CD4-positive, CD25-positive, alpha-beta regulatory T cell (primary cell): ENCODE data around the gene HLX. TPM values are rescaled to one million over a fixed set of nuclear protein-coding genes. Genes with fewer than 3 reads are reported as not detected.
A peak's percentile ranks its signal among the peaks of the same experiment; 100 is the strongest.

Experiments
- ATAC-seq, 2 donors: fragments of 150-1000 bp; cut with Tn5 transposase; one replicate each; pipeline ENCODE4 v1.10.0; 2021; ENCODE audit warnings: low read depth in 2 of 2, moderate number of reproducible peaks in 2 of 2, moderate library complexity in 1 of 2
- DNase-seq, 3 donors: peaks; one replicate each; pipeline versions ENCODE4 v3.0.0 to v3.0.0-alpha.2; 2012 to 2022; ENCODE audit warnings: mixed read lengths in 1 of 3
- H3K27ac ChIP-seq: one replicate; pipeline ENCODE4 v1.7.0; 2013; ENCODE audit warnings: mild to moderate bottlenecking, low read length; ENCODE audit not compliant: insufficient read depth, poor library complexity, severe bottlenecking
- H3K27me3 ChIP-seq: one replicate; pipeline ENCODE4 v1.7.0; 2013; ENCODE audit warnings: low read length; ENCODE audit not compliant: control insufficient read depth, insufficient read depth
- H3K36me3 ChIP-seq: one replicate; pipeline ENCODE4 v1.7.0; 2013; ENCODE audit warnings: mild to moderate bottlenecking, low read length, moderate library complexity; ENCODE audit not compliant: control insufficient read depth, insufficient read depth
- H3K4me1 ChIP-seq: 2 replicates; pipeline ENCODE4 v1.7.0; 2013; ENCODE audit warnings: mild to moderate bottlenecking, low read length; ENCODE audit not compliant: insufficient read depth, control insufficient read depth, poor library complexity, severe bottlenecking
- H3K4me3 ChIP-seq: one replicate; pipeline ENCODE4 v1.7.0; 2013; ENCODE audit warnings: low read depth, mild to moderate bottlenecking, low read length, moderate library complexity
- H3K9me3 ChIP-seq, 2 experiments: 1 replicate in 1 of 2; 2 replicates in 1 of 2; pipeline ENCODE4 v1.7.0; 2013; ENCODE audit warnings: low read length in 2 of 2, mild to moderate bottlenecking in 1 of 2, moderate library complexity in 1 of 2; ENCODE audit not compliant: control insufficient read depth in 2 of 2
- H3K27ac Mint-ChIP-seq, 3 donors: one replicate each; pipeline ENCODE4 v1.8.0; 2020 to 2022; ENCODE audit warnings: mild to moderate bottlenecking in 3 of 3, mixed read lengths in 3 of 3, moderate library complexity in 2 of 3
- H3K27me3 Mint-ChIP-seq: one replicate; pipeline ENCODE4 v1.8.0; 2022; ENCODE audit warnings: mild to moderate bottlenecking, mixed read lengths
- H3K36me3 Mint-ChIP-seq: one replicate; pipeline ENCODE4 v1.8.0; 2020; ENCODE audit warnings: mixed read lengths
- H3K4me1 Mint-ChIP-seq, 4 donors: one replicate each; pipeline ENCODE4 v1.8.0; 2020 to 2022; ENCODE audit warnings: mixed read lengths in 4 of 4, mild to moderate bottlenecking in 1 of 4
- H3K4me3 Mint-ChIP-seq, 4 donors: one replicate each; pipeline ENCODE4 v1.8.0; 2020 to 2022; ENCODE audit warnings: mild to moderate bottlenecking in 4 of 4, mixed read lengths in 4 of 4, moderate library complexity in 3 of 4
- H3K9me3 Mint-ChIP-seq, 7 donors: one replicate each; pipeline ENCODE4 v1.8.0; 2020 to 2022; ENCODE audit warnings: mixed read lengths in 7 of 7, mild to moderate bottlenecking in 3 of 7, moderate library complexity in 2 of 7
- polyA plus RNA-seq, 4 donors: library from polyadenylated mRNA; unstranded; fragments of 300-500 nt; fragmentation: Illumina TruSeq; gene quantifications; one replicate each; pipeline ENCODE4 v1.2.3, GENCODE V29; 2021
- total RNA-seq: library from RNA; stranded (reverse); gene quantifications from one replicate; pipeline ENCODE4 v1.2.3, GENCODE V29; 2022

Gene HLX
- total and polyA plus RNA-seq, 5 donors from 2014 or later: 0.20 TPM; not detected in 4

DNA sequence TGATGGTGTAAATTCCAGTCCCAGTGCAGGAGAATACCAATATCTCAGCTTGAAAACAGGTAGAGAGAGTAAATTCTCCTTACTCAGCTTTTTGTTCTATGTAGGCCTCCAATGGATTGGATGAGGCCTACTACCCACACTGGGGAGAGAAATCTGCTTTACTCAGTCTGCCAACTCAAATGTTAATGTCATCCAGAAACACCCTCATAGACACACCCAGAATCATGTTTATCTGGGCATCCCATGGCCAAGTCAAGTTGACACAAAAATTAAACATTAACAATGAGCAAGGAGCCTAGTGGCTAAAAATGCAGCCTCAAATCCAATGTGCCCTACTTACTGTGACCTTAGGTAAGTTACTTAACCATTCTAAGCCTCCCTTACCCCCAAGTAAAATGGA lies 6.9 kb upstream of the HLX start:
- Histone ChIP-seq H3K27me3 (peaks cover 6% of the 10 kb centered on the region), H3K36me3 (no peaks in the 10 kb centered on the region), H3K4me3 (no peak overlapping the region), H3K4me1 (no peaks in the 10 kb centered on the region), H3K27ac (no peak overlapping the region), H3K9me3 (no peaks in the 10 kb centered on the region)
- Mint-ChIP-seq H3K9me3 (peaks cover 0 to 7% (median 0%) of the 10 kb centered on the region in 7 donors), H3K36me3 (no peaks in the 10 kb centered on the region), H3K27ac (no peak overlapping the region), H3K4me1 (peaks cover 0 to 6% (median 3%) of the 10 kb centered on the region in 4 donors), H3K4me3 (no peak overlapping the region), H3K27me3 (peaks cover 45% of the 10 kb centered on the region)
- ATAC-seq: no peak
- DNase-seq: no peak

DNA sequence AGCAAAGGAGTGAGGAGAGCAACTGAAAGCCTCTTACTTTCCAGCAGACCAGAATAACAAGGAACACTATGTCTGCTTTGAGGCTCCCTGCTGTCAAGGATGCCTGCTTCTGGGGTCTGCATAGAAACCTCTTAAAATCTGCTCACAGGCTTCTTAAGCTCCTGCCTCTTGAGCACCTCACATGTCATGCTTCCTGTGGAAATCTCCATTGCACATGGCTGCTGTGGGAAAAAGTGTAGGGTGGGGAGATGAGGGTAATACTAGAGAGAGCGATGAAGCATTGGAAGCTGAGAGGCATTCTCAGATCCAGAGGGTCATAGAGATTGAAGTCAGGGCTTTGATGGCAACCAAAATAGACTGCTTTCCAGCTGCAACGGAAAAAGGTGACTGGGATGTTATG lies 6.2 kb upstream of the HLX start:
- Histone ChIP-seq H3K9me3 (no peaks in the 10 kb centered on the region), H3K4me3 (no peak overlapping the region), H3K27ac (no peak overlapping the region), H3K27me3 (peaks cover 13% of the 10 kb centered on the region), H3K4me1 (peaks cover 3% of the 10 kb centered on the region), H3K36me3 (no peaks in the 10 kb centered on the region)
- H3K4me3 Mint-ChIP-seq: no peak overlapping the region
- no peaks in the 10 kb centered on the region for H3K36me3 Mint-ChIP-seq
- peaks cover 0 to 14% (median 8%) of the 10 kb centered on the region in 4 donors for H3K4me1 Mint-ChIP-seq
- H3K9me3 Mint-ChIP-seq: peaks cover 0 to 7% (median 0%) of the 10 kb centered on the region in 7 donors
- DNase-seq: no peak
- H3K27ac Mint-ChIP-seq: no peak overlapping the region
- peaks cover 50% of the 10 kb centered on the region for H3K27me3 Mint-ChIP-seq
- no peak for ATAC-seq

DNA sequence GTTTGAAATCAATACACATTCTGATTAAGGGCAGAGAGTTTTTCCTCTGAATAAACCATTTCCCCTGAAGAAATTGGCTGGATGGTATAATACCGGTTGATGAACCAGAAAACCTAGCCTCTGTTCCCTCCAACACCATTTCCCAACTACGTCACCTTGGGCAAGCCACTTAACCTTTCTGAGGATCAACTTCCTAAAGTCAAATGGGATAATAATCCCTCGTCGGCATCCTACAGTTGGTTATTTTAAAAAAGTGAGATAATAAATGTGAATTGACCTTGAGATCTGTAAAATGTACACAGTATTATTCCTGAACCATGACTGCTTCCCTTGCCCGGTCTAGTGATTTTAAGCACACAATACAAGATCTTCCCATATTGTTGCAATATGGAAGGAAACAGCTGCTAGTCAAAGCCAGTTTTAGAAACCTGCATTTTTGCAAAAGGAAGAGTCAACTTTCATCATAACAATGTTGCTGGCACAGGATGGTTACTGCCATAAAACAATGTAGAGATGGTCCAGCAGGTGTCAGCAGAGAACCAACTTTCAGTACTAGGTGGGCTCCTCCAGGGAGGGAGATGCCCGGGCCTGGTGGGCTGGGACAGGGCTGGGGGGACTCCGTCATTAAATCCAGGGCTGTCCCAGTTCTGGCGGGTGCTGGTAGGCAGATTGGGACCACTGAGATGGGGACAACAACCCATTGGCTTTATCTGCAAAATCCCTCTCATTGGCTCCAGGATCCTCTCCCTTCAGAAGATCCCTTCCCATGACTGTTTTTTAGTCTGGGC lies 5.2 kb upstream of the HLX start:
- Histone ChIP-seq H3K27me3 (peaks cover 18% of the 10 kb centered on the region), H3K9me3 (no peaks in the 10 kb centered on the region), H3K4me1 (peaks cover 13% of the 10 kb centered on the region), H3K36me3 (no peaks in the 10 kb centered on the region), H3K27ac (no peak overlapping the region), H3K4me3 (no peak overlapping the region)
- no peak for DNase-seq
- Mint-ChIP-seq H3K4me3 (no peak overlapping the region), H3K27ac (no peak overlapping the region), H3K36me3 (no peaks in the 10 kb centered on the region), H3K27me3 (peaks cover 55% of the 10 kb centered on the region), H3K9me3 (peaks cover 0 to 7% (median 0%) of the 10 kb centered on the region in 7 donors), H3K4me1 (peaks cover 0 to 24% (median 14%) of the 10 kb centered on the region in 4 donors)
- ATAC-seq: no peak

DNA sequence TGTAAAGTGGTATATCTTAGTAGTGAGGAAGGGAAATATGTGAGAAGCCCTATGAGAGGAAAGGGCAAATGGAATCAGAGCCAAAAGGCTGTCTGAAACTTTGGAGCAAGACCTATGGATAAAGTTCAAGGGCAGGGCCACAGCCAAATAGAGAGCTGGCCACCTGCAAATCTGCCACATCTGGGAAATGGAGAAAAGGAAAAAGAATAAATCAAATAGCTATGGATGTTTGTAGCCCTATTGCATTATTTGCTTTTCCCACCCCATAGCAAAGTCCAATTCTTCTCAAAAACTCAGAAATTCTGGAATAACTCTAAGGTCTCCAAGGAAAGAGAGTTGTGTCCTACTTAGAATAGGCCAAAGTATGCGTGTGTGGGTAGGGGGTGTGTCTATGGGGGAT lies 4.0 kb upstream of the HLX start:
- H3K27me3 ChIP-seq: peaks cover 18% of the 10 kb centered on the region
- no peaks in the 10 kb centered on the region for H3K36me3 Mint-ChIP-seq

DNA sequence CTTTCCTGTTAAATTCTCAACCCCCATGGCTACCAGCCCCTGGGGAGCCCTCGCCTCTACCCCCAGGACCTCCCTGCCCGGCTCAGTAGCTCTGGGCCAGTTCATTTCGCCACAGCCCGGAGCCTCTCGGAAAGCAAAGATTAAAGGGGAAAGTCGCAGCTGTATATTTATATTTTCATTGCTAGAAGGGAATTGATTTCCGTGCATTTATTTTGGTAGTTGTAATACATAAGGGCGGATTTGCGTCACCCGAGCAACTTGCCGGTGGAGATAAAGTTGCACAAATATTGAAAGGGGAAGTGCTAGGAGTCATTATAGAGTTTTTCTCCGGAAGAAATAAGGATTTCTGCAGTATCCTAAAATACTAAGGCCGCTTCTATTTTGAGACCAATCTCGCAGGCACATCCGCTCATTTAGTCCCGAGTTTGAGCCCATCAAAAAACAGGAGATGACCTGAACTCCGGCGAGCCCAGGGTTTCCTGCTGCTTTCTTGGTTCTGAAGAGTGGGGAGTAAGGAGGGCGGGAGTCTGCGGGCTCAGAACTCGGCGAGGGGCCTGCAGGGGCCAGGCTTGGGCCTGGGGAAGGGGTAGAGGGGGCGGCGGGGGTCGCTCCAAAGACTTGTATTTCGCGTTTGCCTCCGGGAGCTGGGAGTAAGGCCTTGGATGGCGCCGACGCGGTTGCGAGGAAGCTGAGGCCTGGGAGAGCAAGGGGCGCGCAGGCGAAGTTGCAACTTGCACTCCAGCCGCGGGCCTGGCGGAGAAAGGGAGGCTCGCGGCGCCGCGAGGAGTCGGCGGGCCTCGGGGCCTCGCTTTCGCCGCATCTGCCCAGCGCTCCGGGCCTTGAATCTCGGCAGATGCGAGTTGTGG lies 2.5 kb upstream of the HLX start:
- H3K27me3 ChIP-seq: peaks cover 24% of the 10 kb centered on the region
- no peaks in the 10 kb centered on the region for H3K36me3 Mint-ChIP-seq
- H3K9me3 ChIP-seq: no peaks in the 10 kb centered on the region
- peak overlapping the region in 2 of 4 donors; percentile 10 to 12 for H3K4me3 Mint-ChIP-seq
- no peaks in the 10 kb centered on the region for H3K36me3 ChIP-seq
- peaks cover 7 to 38% (median 24%) of the 10 kb centered on the region in 4 donors for H3K4me1 Mint-ChIP-seq
- H3K27ac Mint-ChIP-seq: no peak overlapping the region
- H3K9me3 Mint-ChIP-seq: peaks cover 0 to 8% (median 0%) of the 10 kb centered on the region in 7 donors
- no peak overlapping the region for H3K4me3 ChIP-seq
- no peak overlapping the region for H3K27ac ChIP-seq
- ATAC-seq (no peak), DNase-seq (no peak)
- peaks cover 24% of the 10 kb centered on the region for H3K4me1 ChIP-seq
- H3K27me3 Mint-ChIP-seq: peaks cover 71% of the 10 kb centered on the region

More for the DNA sequence above, 4.0 kb upstream of the HLX start:
- H3K4me3 Mint-ChIP-seq: no peak overlapping the region
- Histone ChIP-seq H3K4me3 (no peak overlapping the region), H3K27ac (no peak overlapping the region), H3K4me1 (peaks cover 24% of the 10 kb centered on the region), H3K9me3 (no peaks in the 10 kb centered on the region), H3K36me3 (no peaks in the 10 kb centered on the region)
- H3K9me3 Mint-ChIP-seq: peaks cover 0 to 7% (median 0%) of the 10 kb centered on the region in 7 donors
- H3K4me1 Mint-ChIP-seq: peaks cover 0 to 28% (median 15%) of the 10 kb centered on the region in 4 donors
- ATAC-seq: no peak
- peaks cover 59% of the 10 kb centered on the region for H3K27me3 Mint-ChIP-seq
- H3K27ac Mint-ChIP-seq: no peak overlapping the region
- DNase-seq: no peak

DNA sequence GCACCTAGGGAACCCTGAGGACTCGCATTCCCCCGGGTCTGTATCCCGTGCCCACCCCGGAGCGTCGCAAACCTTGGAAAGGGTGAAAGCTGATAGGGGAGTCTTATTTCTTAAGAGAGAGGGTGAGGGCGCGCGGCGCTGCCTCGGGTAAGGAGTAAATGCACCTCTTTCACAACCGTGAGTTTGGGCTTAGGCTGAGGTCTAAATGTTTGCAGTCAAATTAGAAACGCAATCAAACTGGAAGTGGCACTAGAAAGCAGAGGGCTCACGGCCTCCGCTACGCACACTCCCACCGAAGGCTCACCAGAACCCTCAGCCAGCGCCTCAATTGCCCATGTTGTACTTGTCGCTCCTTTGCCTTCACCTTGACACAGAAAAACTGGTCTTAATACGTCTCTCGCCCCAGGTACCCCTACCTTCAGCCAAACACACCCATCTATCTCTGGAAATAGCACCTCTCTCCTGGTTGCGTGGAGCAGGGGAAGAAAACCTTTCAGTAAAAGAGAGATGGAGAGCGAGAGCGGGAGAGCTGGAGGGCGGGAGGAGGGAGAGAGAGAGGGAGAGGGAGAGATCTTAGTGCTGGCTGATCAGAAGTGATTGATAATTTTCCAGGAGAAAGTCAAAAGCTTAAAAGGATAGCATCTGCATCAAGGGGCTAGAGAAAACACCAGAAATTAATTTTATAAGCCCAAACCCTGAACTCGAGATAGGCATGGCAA lies 1.7 kb upstream of the HLX start:
- H3K4me3 ChIP-seq: no peak overlapping the region
- no peak overlapping the region for H3K27ac ChIP-seq
- peaks cover 24% of the 10 kb centered on the region for H3K27me3 ChIP-seq

More for the DNA sequence above, 1.7 kb upstream of the HLX start:
- no peak overlapping the region for H3K27ac Mint-ChIP-seq
- H3K36me3 ChIP-seq: no peaks in the 10 kb centered on the region
- H3K4me1 Mint-ChIP-seq: peaks cover 7 to 38% (median 24%) of the 10 kb centered on the region in 4 donors
- H3K9me3 ChIP-seq: no peaks in the 10 kb centered on the region
- H3K36me3 Mint-ChIP-seq: no peaks in the 10 kb centered on the region
- peaks cover 24% of the 10 kb centered on the region for H3K4me1 ChIP-seq
- peaks cover 0 to 6% (median 0%) of the 10 kb centered on the region in 7 donors for H3K9me3 Mint-ChIP-seq
- peak overlapping the region; percentile 6 to 88 (median 48) for H3K4me3 Mint-ChIP-seq
- no peak for ATAC-seq
- DNase-seq: no peak
- peaks cover 73% of the 10 kb centered on the region for H3K27me3 Mint-ChIP-seq
